Measurements from ENCODE around the gene MAD2L1BP.

Gene MAD2L1BP

GRCh38 chr6:43676962-43677606, 41.4 kb downstream of the MAD2L1BP start:
- DNase-seq (ENCODE audit: low read depth, low spot score): no peak
- in situ Hi-C loops (cut with HindIII; ENCODE audit: low sequenced_read_pairs): no loop called here
- TF ChIP-seq, protein P1, sequence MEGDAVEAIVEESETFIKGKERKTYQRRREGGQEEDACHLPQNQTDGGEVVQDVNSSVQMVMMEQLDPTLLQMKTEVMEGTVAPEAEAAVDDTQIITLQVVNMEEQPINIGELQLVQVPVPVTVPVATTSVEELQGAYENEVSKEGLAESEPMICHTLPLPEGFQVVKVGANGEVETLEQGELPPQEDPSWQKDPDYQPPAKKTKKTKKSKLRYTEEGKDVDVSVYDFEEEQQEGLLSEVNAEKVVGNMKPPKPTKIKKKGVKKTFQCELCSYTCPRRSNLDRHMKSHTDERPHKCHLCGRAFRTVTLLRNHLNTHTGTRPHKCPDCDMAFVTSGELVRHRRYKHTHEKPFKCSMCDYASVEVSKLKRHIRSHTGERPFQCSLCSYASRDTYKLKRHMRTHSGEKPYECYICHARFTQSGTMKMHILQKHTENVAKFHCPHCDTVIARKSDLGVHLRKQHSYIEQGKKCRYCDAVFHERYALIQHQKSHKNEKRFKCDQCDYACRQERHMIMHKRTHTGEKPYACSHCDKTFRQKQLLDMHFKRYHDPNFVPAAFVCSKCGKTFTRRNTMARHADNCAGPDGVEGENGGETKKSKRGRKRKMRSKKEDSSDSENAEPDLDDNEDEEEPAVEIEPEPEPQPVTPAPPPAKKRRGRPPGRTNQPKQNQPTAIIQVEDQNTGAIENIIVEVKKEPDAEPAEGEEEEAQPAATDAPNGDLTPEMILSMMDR (IDR thresholded peaks at IDR 0.05; ENCODE audit: low read depth, low read length): no peak
- H3K4me3 ChIP-seq (ENCODE audit: low read depth, low read length): no peak overlapping the region

- no peak for DNase-seq (ENCODE audit: low read depth, low spot score)
- H3K4me3 ChIP-seq (ENCODE audit: low read depth, low read length): no peak overlapping the region
- TF ChIP-seq, protein P1 (IDR thresholded peaks at IDR 0.05; ENCODE audit: low read depth, low read length): no peak
- in situ Hi-C loops (cut with HindIII; ENCODE audit: low sequenced_read_pairs): no loop called here
These were observed 42.1 kb downstream of the MAD2L1BP start for GRCh38 chr6:43677759-43678158.

- in situ Hi-C loops (cut with HindIII; ENCODE audit: low sequenced_read_pairs): no loop called here
- TF ChIP-seq, protein P1 (IDR thresholded peaks at IDR 0.05; ENCODE audit: low read depth, low read length): no peak
- DNase-seq (ENCODE audit: low read depth, low spot score): no peak
- no peak overlapping the region for H3K4me3 ChIP-seq (ENCODE audit: low read depth, low read length)
These were observed 42.7 kb downstream of the MAD2L1BP start for GRCh38 chr6:43678341-43678740.

GRCh38 chr6:43679057-43679456, 43.4 kb downstream of the MAD2L1BP start:
- in situ Hi-C loops (cut with HindIII; ENCODE audit: low sequenced_read_pairs): no loop called here
- no peak overlapping the region for H3K4me3 ChIP-seq (ENCODE audit: low read depth, low read length)
- TF ChIP-seq, protein P1 (IDR thresholded peaks at IDR 0.05; ENCODE audit: low read depth, low read length): no peak
- DNase-seq (ENCODE audit: low read depth, low spot score): no peak

- in situ Hi-C loops (cut with HindIII; ENCODE audit: low sequenced_read_pairs): no loop called here
- TF ChIP-seq, protein P1 (IDR thresholded peaks at IDR 0.05; ENCODE audit: low read depth, low read length): no peak
- DNase-seq (ENCODE audit: low read depth, low spot score): no peak
These were observed 44.9 kb downstream of the MAD2L1BP start for GRCh38 chr6:43680308-43681200.

DNA sequence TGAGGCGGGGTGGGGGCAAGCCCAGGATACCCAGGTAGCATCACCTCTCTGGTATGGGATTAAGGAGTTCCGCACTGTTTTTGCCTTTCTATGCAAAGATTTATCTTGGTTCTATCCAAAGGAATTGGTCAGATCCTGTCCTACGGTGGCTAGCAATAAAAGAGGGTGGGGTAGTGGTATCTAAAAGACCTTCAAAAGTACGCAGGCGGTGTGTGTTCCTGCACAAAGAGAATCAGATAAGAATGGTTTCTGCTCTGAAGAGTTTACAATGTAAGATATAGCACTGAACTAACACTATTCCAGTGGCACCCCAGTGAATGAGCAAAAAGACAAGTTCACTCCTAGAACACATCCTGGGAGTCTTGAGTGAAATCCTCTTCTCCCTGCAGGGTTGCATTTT, 45.7 kb downstream of the MAD2L1BP start:
- TF ChIP-seq, protein P1 (IDR thresholded peaks at IDR 0.05; ENCODE audit: low read depth, low read length): no peak
- no peak for DNase-seq (ENCODE audit: low read depth, low spot score)
- in situ Hi-C loops (cut with HindIII; ENCODE audit: low sequenced_read_pairs): no loop called here
- H3K4me3 ChIP-seq (ENCODE audit: low read depth, low read length): no peak overlapping the region

More at GRCh38 chr6:43680308-43681200, 44.9 kb downstream of the MAD2L1BP start:
- H3K4me3 ChIP-seq (ENCODE audit: low read depth, low read length): no peak overlapping the region
